Middle frontal gyrus (tissue), 1 donor: ENCODE data around the gene ABCC5.
A peak's percentile ranks its signal among the peaks of the same experiment; 100 is the strongest.
"Not testable (repeated sequence)": the region's sequence is repeated elsewhere in the genome, so short reads cannot be mapped to it uniquely, and the experiment has no call there.

Source experiments
- DNase-seq: peaks from one replicate; pipeline ENCODE4 v3.0.0-alpha.2; 2015; ENCODE audit warnings: low spot score; ENCODE audit errors: extremely low spot score

Gene ABCC5

GRCh38 chr3:183892610-183893214, 125.0 kb downstream of the ABCC5 start:
- no peak for DNase-seq

GRCh38 chr3:183885766-183886165, 131.9 kb downstream of the ABCC5 start:
- no peak for DNase-seq

GRCh38 chr3:183884427-183885296, 133.0 kb downstream of the ABCC5 start, which contains the start of gene PARL:
PARL (minus strand) TSS chr3:183884880; CDS start chr3:183884846, 34 bp downstream.
- DNase-seq = peak; percentile 90

- DNase-seq = no peak
Observed at GRCh38 chr3:183884097-183884426, 133.6 kb downstream of the ABCC5 start.

GRCh38 chr3:183883291-183884096, 134.2 kb downstream of the ABCC5 start:
- DNase-seq = no peak

- no peak for DNase-seq
Observed at GRCh38 chr3:183880121-183880520, 137.6 kb downstream of the ABCC5 start.

GRCh38 chr3:183879243-183879642, 138.4 kb downstream of the ABCC5 start:
- DNase-seq = no peak

- no peak for DNase-seq
Observed at GRCh38 chr3:183878071-183878470, 139.6 kb downstream of the ABCC5 start.

GRCh38 chr3:183877227-183877626, 140.5 kb downstream of the ABCC5 start:
- not testable (repeated sequence) for DNase-seq

- DNase-seq = no peak
Observed at GRCh38 chr3:183875411-183875810, 142.3 kb downstream of the ABCC5 start.

- no peak for DNase-seq
Observed at GRCh38 chr3:183873914-183874313, 143.8 kb downstream of the ABCC5 start.

GRCh38 chr3:183871541-183871940, 146.1 kb downstream of the ABCC5 start:
- no peak for DNase-seq

GRCh38 chr3:183870563-183870962, 147.1 kb downstream of the ABCC5 start:
- DNase-seq = no peak
